ENCODE measurements around the gene YWHAE.
A peak's percentile ranks its signal among the peaks of the same experiment; 100 is the strongest.
"Not testable (repeated sequence)": the region's sequence is repeated elsewhere in the genome, so short reads cannot be mapped to it uniquely, and the experiment has no call there.

The YWHAE gene

DNA sequence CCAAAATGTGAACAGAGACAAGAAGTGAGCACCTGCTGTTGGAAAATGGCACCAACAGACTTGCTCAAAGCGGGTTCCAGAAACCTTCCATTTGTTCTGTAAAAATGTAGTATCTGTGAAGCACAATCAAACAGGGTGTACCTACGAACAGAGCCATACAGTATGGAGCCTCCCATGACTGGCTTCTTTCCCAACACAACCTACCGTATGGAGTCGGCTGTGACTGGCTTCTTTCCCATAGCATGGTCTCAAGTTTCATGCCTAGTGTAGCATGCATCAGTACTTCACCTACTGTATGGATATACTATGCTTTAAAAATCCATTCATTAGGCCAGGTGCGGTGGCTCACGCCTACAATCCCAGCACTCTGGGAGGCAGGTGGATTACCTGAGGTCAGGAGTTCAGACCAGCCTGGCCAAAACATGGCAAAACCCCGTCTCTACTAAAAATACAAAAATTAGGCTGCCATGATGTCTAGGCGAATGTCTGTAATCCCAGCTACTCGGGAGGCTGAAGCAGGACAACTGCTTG lies 26.2 kb downstream of the YWHAE start:
- no peak for DNase-seq

DNA sequence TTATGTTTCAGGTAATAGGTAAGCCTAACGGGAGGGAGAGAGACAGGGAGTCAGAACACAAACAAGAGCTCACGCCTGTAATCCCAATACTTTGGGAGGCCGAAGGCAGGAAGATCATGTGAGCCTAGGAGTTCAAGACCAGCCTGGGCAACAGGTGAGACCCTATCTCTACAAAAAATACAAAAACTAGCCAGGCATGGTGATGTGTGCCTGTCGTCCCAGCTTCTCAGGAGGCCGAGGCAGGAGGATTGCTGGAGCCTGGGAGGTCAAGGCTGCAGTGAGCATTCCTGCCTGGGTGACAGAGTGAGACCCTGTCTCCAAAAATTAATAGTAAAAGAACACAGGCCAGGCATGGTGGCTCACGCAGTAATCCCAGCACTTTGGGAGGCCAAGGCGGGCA lies 27.4 kb downstream of the YWHAE start:
- DNase-seq, result no peak

DNA sequence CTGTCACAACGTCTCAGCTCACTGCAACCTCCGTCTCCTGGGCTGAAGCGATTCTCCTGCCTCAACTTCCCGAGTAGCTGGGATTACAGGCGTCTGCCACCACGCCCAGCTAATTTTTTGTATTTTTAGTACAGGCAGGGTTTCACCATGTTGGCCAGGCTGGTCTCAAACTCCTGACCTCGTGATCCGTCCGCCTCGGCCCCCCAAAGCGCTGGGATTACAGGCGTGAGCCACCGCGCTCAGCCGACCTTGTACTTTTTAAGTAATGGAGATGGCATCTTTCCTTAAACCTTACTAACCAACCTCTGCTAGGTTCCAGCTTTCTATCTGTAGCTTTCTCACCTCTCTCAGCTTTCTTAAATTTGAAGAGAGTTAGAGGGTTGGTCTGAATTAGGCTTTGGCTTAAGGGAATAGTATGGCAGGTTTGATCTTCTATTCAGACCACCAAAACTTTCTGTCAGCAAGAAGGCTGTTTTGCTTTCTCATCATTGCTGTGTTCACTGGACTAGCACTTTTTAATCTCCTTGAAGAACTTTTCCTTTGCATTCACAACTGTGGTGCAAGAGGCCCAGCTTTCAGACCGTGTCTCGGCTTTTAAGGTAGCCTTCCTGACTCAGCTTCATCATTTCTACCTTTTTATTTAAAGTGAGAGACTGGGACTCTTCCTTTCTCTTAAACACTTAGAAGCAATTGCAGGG lies 28.0 kb downstream of the YWHAE start:
- no peak for DNase-seq

DNA sequence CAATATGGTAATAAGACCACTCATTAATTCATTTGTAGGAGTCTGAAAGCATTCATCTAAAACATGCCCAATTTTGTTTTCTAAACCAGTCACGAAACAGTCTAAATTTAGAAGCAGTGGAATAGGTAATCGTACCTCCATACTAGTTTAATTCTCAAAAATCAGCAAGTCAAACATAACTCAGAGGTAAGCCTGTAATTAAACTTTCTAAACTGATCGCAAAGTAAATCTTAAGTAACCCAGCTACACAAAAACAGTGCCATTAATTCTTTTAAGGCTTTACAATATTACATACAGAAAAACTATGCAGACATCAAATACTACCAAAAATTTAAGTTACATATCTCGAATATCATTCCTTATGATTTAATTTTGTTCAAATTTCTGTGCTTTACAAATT lies 31.4 kb downstream of the YWHAE start:
- no peak for DNase-seq

DNA sequence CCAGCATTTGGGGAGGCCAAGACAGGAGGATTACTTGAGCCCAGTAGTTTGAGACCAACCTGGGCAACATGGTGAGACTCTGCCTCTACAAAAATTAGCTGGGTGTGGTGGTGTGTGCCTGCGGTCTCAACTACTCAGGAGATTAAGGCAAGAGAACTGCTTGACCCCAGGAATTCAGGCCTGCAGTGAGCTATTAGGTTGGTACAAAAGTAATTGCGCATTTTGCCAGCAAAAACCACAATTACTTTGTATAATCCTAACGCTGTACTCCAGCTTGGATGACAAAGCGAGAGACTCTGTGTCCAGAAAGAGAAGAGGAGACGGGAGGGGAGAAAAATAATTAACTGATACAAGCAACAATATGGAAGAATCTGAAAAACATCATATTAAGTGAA lies 32.7 kb downstream of the YWHAE start:
- DNase-seq, result no peak

DNA sequence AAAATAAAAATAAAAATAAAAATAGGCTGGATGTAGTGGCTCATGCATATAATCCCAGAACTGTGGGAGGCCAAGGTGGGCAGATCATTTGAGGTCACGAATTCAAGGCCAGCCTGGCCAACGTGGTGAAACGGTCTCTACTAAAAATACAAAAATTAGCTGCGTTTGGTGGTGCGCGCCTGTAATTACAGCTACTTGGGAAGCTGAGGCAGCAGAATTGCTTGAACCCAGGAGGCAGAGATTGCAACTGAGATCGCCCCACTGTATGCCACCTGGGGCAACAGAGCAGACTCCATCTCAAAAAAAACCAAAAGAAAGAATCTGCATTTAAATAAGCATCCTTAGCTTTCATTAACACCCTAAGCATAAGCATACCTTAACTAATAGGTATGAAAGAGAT lies 33.8 kb downstream of the YWHAE start:
- DNase-seq, result no peak

DNA sequence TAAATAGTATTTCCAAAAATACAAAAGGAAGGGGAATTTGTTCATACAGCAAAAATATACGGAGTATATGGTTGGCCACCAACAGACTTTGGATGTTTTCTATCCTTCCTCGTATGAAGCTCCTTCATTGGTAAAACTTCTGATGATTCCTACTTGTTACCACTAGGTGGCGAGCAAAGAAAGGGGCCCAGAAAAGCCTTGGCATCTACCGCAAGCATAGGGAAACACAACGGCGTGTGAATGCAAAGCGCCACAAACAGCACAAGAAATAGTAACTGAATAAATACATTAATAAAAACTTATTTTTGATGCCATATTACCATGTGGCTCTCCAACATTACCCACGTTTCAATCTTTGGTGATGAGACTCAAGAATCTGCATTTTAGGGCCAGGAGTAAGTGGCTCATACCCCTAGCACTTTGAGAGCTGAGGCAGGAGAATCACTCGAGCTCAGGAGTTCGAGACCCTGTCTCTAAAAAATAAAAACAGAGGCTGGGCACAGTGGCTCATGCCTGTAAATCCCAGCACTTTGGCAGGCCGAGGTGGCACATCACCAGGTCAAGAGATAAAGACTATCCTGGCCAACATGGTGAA lies 34.5 kb downstream of the YWHAE start:
- DNase-seq, result peak; percentile 16

DNA sequence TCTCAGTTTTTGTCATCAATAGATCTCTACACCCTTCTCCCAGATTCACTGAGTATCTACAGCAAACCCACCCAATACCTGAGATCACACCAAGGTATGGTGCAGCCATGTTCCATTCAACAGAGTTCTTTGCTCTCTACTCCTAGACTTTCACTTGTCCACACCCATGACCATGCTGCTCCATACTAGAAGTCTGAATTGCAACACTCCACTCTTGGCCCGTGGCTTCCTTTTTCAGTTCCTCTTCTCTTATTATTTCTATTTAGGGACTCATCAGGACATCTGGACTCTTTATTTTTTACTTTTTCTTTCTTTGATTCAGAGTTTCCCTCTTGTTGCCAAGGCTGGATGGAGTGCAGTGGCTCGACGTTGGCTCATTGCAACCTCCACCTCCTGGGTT lies 37.1 kb downstream of the YWHAE start:
- no peak for DNase-seq

DNA sequence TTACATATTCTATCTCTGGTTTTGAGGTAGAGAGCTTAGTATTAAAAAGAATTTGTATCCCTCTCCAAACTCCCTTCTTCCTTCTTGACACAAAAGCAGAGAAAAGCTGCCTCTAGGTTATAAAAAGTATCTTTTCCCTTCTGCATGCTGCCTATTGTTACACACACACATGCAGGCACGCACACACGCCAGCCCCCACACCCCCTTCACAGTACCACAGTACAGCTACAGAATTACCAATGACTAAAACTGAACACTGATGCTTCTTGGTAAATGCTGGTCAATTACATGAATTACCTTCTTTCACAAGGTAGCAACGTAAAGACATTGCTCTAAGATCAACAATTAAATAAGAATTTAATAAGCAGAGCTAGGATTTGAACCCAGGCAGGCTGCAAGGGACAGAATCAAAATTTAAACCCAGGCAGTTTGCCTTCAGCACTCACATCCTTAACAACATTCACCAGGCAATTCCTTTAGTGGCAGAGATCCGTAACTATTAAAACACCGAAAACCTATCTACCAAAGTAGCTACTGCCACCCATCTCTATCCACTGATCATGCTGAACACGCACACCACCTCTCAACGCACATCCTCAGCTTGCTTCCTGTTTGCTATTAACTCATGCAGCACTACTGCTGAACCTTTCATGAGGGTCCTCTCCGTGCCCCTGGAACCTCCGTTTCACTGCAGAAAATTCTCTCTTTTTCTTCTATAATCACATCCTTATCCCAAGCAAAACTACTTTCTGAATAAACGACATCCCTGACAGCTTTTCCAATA lies 37.8 kb downstream of the YWHAE start:
- DNase-seq, result no peak

DNA sequence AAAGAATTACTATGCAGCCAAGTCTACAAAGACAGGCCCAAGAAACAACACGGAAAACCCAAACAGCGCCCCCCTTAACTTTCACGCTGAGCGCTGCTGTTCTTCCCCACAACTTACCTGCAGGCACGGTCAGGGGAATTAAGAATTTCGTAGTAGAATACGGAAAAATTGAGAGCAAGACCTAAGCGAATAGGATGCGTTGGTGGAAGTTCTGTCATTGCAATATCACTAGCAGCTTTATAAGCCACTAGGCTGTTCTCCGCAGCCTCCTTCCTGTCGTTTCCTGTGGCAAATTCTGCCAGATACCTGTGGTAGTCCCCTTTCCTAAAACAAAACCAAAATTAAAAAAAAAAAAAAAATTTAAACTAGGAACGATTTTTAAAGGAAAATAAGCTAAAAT lies 39.0 kb downstream of the YWHAE start:
- no peak for DNase-seq

DNA sequence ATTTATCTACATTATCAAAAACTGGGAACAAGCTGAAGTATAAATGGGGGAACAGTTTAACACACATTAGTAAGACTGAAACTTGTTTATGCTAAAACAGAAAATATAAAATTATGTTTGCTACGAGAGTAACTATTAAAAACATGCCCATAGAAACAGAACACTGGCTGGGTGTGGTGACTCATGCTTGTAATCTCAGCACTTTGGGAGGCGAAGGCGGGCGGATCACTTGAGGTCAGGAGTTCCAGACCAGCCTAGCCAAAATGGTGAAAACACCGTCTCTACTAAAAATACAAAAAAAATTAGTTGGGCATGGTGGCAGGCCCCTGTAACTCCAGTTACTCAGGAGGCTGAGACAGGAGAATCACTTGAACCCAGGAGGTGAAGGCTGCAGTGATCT lies 39.7 kb downstream of the YWHAE start:
- DNase-seq, result not testable (repeated sequence)

DNA sequence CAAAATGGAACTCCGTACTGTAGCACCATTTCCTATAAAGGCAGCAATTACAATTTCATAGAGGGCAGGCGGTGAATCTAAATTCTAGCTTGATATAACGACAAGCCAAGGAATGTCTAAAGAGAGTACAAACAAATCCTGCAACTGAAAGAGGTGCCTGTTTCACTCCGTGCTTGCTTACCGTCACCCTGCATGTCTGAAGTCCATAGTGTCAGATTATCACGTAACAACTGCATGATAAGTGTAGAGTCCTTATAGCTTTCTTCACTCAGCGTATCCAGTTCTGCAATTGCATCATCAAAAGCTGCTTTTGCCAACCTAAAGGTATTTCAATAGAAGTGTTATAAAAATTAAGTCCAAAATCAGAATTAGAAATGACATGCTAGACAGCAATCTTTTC lies 46.0 kb downstream of the YWHAE start:
- DNase-seq, result no peak

DNA sequence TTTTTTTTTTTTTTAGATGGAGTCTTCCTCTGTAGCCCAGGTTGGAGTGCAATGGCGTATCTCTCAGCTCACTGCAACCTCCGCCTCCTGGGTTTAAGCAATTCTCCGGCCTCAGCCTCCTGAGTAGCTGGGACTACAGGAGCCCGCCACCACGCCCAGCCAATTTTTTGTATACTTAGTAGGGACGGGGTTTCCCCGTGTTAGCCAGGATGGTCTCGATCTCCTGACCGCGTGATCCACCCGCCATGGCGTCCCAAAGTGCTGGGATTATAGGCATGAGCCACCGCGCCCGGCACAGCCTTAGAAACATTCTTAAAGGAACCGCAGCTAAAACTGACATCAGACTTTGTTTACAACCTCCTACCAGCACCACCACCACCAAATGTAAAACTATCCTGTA lies 47.5 kb downstream of the YWHAE start:
- DNase-seq, result not testable (repeated sequence)

DNA sequence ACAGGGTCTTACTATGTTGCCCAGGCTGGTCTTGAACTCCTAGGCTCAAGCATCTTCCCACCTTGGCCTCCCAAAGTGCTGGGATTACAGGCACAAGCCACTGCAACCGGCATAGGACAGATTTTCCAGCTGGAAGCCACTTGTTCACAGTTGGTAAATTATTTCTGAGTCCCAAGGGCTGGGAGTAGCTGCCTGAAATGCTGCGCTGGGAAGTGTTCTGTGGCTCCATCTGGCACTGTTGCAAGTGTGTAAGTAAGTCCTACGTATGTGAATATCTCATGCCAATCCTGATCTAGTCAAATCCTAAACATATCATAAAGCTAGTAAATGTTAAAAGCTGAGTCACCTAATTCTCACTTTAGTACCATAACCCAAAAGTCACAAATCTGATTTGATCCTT lies 48.1 kb downstream of the YWHAE start:
- DNase-seq, result no peak

DNA sequence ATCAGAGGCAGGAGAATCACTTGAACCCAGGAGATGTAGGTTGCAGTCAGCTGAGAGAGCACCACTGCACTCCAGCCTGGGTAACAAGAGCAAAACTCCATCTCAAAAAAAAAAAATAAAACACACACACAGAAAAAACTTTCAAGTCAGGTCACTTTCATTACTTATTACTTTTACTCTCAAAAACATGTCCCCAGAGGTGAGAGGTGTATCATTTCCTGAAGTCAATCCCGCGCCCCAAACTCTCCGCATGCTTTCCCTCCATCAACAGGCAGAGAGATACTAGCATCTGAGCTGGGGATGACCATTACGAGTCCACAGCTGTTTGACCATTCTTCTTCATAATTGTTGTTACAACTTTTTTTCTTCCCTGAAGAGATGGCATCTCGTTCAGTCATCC lies 48.7 kb downstream of the YWHAE start:
- DNase-seq, result no peak

DNA sequence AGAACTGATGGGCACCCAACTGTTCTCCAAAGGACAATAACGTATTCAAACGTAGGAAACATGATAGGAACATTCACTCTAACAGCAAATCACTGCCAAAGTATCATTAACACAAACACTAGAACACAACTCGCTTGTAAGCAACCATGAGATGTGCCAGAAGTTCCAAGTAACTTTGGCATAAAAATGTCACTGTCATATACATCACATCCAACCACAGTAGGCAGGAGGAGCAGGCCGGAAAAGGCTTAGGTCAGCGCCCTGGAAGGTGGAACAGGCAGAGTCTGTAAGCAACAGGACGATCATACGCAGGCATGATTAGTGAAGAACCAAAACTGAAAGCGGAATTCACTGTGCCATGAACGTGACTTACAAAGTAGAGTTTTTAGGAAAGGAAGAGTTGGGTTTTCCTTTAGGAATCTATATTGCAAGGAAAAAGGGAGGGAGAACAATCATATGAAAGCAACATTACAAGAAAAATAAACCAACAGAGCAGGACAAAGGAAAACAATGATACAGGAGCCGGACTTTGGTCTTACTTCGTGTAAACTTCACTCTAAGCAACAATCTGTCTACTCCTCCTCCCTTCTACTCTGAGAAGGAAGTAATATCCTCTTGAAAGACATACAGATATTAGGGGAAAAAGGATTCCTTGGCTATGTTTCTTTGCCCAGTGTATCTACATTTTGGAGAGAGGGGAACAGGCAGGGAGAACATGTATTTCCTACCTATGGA lies 52.3 kb downstream of the YWHAE start:
- DNase-seq, result no peak

DNA sequence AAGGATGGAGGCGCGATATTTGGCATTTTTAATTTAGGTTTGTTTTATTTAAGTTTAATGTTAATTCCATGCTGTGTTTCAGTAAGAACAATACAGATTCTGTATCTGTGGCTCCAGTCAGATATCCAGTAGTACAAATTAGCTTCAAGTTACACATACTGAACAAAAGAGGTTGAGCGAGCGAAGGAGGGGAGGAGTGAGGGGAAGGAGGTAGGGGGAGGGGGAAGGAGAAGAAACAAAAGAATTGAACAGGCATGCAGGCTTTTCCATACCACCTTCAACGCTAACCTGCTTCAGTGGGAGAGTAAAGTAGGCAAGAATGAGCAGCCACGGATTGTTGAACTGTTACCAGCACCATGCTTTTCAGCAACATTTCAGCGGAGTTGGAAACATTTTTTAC lies 55.5 kb downstream of the YWHAE start:
- DNase-seq, result no peak

DNA sequence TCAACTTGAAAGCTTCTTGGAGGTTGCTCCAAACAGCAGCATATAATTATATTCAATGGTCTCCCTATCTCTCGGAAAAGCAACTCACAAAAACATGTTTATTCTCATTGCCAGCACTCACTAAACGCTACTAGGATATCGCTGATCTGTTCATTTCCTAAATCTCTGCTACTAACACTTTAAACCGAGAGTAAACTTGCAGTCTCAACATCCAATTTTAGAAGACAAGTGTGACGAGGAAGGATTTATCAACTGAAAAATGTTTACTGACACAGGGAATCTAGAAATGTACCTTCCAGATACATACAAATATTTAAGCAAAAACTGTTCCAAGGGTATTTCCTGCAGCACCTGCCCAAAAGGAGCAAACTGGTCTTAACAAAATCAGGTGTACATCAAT lies 56.5 kb downstream of the YWHAE start:
- DNase-seq, result no peak

DNA sequence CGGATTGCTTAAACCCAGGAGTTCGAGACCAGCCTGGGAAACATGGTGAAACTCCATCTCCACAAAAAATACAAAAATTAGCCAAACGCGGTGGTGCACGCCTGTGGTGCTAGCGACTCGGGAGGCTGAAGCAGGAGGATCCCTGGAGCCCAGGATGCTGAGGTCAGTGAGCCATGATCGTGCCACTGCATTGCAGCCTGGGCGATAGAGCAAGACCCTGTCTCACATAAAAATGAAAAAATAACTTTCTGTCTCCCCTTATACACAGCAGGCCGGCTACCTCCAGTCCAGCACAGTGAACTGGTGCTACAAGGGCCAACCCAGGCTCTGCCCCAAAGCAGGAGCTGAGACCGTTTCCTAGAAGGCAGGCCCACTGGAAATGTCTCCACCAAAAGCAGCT lies 59.7 kb downstream of the YWHAE start:
- DNase-seq, result no peak

DNA sequence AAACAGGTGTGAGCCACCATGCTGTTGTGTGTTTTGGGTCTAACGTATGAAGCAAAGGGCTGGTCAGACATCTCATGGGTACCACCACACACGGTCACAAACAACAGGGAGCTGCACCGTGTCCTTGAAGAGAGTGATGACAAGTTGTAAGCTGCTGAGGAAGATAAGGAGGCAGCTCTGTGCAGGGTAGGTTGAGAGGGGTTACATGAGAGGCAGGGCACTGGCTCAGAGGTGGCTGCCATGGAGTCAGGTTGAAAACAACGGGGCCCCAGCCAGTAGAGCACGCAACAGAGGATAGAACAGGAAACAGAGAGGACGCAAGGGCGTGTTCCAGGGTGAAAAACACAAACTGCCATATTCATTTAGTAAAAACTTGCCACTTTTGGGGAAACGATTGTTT lies 68.3 kb downstream of the YWHAE start:
- no peak for DNase-seq

DNA sequence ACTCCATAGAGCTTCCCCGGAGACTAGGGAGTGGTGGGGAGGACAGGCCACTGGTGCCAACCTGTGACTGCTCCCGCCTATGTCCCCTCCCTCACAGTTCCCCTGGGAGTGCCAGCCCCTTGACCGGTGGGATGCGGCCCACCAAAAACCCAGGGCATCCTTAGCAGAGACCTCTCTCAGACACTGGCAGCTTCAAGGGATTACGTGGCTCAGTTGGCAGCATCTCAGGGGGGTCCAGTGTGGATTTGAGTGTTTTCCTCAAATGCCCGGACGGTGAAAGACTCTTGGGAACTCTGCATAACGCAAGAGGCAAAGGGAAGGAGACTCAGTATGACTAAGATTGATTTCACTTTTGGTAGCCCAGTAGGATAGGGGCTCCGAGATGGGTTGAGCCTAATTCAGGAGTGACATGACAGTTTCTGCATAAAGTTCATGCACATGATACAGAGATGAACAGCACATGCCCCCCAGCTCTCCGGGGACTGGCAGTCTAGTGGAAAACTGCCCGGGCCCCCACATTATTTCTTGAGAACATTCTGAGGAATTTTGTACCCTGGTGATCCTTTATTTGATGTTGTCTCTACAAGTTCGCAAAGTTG lies 70.2 kb downstream of the YWHAE start:
- no peak for DNase-seq

DNA sequence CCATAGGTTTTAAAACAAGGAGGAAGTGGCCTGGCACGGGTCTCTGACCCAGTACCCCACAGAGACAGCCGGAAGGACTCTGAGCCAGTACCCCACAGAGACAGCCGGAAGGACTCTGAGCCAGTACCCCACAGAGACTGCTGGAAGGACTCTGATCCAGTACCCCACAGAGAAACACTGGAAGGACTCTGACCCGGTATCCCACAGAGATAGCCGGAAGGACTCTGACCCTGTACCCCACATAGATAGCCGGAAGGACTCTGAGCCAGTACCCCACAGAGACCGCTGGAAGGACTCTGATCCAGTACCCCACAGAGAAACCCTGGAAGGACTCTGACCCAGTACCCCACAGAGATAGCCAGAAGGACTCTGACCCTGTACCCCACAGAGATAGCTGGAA lies 71.6 kb downstream of the YWHAE start:
- DNase-seq, result no peak

DNA sequence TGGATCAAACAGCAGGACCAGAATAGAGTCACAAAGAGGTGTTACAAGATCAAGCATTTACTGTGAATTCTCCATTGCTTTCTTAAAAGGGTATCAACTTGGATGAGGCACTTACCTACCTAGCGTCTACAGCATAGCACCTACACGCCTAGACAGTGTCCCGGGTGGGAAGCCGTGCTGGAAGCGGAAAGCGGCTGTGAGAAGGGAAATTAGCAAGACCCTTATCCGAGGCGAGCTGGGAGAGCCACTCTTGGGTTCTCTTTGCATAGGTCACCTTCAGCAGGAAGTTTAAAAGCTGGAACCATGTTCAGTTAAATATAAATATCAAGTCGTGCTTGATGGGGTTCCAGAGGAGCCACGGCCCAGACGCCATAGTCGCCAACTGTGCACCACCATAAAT lies 74.3 kb downstream of the YWHAE start:
- DNase-seq, result no peak
